Mucosa of rectum (tissue), 2 donors: ENCODE measurements around the gene P2RY10.
"Not testable (repeated sequence)": the region's sequence is repeated elsewhere in the genome, so short reads cannot be mapped to it uniquely, and the experiment has no call there.

Experiments used
- H3K27ac ChIP-seq, 2 donors: one replicate each; pipeline ENCODE4 v1.7.0; 2013; ENCODE audit warnings: inconsistent platforms in 2 of 2, low read depth in 2 of 2, low read length in 2 of 2
- H3K27me3 ChIP-seq, 2 donors: one replicate each; pipeline ENCODE4 v1.7.0; 2013; ENCODE audit warnings: low read length in 2 of 2; ENCODE audit not compliant: control insufficient read depth in 2 of 2, insufficient read depth in 2 of 2
- H3K36me3 ChIP-seq, 2 donors: one replicate each; pipeline ENCODE4 v1.7.0; 2013; ENCODE audit warnings: low read length in 2 of 2; ENCODE audit not compliant: control insufficient read depth in 2 of 2, insufficient read depth in 2 of 2
- H3K4me1 ChIP-seq, 2 donors: one replicate each; pipeline ENCODE4 v1.7.0; 2013; ENCODE audit warnings: low read length in 2 of 2, mild to moderate bottlenecking in 1 of 2; ENCODE audit not compliant: control insufficient read depth in 2 of 2, insufficient read depth in 2 of 2
- H3K4me3 ChIP-seq, 2 donors: one replicate each; pipeline ENCODE4 v1.7.0; 2013; ENCODE audit warnings: low read length in 2 of 2
- H3K9ac ChIP-seq, 2 donors: one replicate each; pipeline ENCODE4 v1.7.0; 2013; ENCODE audit warnings: low read length in 2 of 2, low read depth in 1 of 2, mild to moderate bottlenecking in 1 of 2
- H3K9me3 ChIP-seq, 2 donors: one replicate each; pipeline ENCODE4 v1.7.0; 2013; ENCODE audit warnings: low read length in 2 of 2; ENCODE audit not compliant: control insufficient read depth in 2 of 2
- donor health status: healthy.
- donor health status: Normal muscosa, but diverticular disease.

Gene P2RY10

GRCh38 chrX:78957768-78958130, 12.6 kb downstream of the P2RY10 start:
- H3K27me3 ChIP-seq = no peaks in the 10 kb centered on the region
- no peaks in the 10 kb centered on the region for H3K4me1 ChIP-seq
- H3K36me3 ChIP-seq = no peaks in the 10 kb centered on the region
- H3K9ac ChIP-seq = no peak overlapping the region
- no peak overlapping the region for H3K4me3 ChIP-seq
- H3K9me3 ChIP-seq = no peaks in the 10 kb centered on the region
- H3K27ac ChIP-seq = no peak overlapping the region

GRCh38 chrX:78958419-78959116, 13.4 kb downstream of the P2RY10 start:
- H3K4me3 ChIP-seq = no peak overlapping the region
- no peaks in the 10 kb centered on the region for H3K36me3 ChIP-seq
- no peaks in the 10 kb centered on the region for H3K9me3 ChIP-seq
- H3K4me1 ChIP-seq = no peaks in the 10 kb centered on the region
- no peak overlapping the region for H3K27ac ChIP-seq
- H3K9ac ChIP-seq = no peak overlapping the region
- H3K27me3 ChIP-seq = no peaks in the 10 kb centered on the region

GRCh38 chrX:78960888-78961287, 15.7 kb downstream of the P2RY10 start:
- no peak overlapping the region for H3K9ac ChIP-seq
- no peaks in the 10 kb centered on the region for H3K9me3 ChIP-seq
- no peaks in the 10 kb centered on the region for H3K4me1 ChIP-seq
- no peak overlapping the region for H3K27ac ChIP-seq
- H3K27me3 ChIP-seq = no peaks in the 10 kb centered on the region
- no peak overlapping the region for H3K4me3 ChIP-seq
- H3K36me3 ChIP-seq = no peaks in the 10 kb centered on the region

- H3K4me1 ChIP-seq = no peaks in the 10 kb centered on the region
- H3K4me3 ChIP-seq = no peak overlapping the region
- no peak overlapping the region for H3K9ac ChIP-seq
- H3K27me3 ChIP-seq = no peaks in the 10 kb centered on the region
- H3K27ac ChIP-seq = no peak overlapping the region
- H3K36me3 ChIP-seq = no peaks in the 10 kb centered on the region
- H3K9me3 ChIP-seq = no peaks in the 10 kb centered on the region
These were observed 19.4 kb downstream of the P2RY10 start for GRCh38 chrX:78964598-78964997.

- H3K27ac ChIP-seq = no peak overlapping the region
- H3K9ac ChIP-seq = no peak overlapping the region
- H3K27me3 ChIP-seq = no peaks in the 10 kb centered on the region
- H3K9me3 ChIP-seq = no peaks in the 10 kb centered on the region
- H3K4me1 ChIP-seq = no peaks in the 10 kb centered on the region
- H3K36me3 ChIP-seq = no peaks in the 10 kb centered on the region
- H3K4me3 ChIP-seq = no peak overlapping the region
These were observed 34.7 kb downstream of the P2RY10 start for GRCh38 chrX:78979789-78980464.

DNA sequence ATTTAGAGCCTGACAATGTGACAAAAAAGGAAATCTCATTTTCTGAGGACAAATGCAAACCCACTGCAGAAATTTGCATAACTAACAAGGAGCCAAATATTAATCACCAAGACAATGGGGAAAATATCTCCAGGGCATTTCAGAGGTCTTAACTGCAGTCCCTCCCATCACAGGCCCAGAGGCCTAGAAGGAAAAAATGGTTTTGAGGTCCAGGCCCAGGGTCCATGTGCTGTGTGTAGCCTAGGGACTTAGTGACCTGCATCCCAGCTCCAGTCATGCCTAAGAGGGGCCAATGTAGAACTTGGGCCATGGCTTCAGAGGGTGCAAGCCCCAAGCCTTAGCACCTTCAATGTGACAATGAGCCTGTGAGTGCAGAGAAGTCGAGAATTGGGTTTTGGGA, 44.2 kb downstream of the P2RY10 start:
- H3K9me3 ChIP-seq = peaks cover 0 to 3% of the 10 kb centered on the region in 2 donors
- no peaks in the 10 kb centered on the region for H3K27me3 ChIP-seq
- no peaks in the 10 kb centered on the region for H3K36me3 ChIP-seq
- H3K4me3 ChIP-seq = no peak overlapping the region
- no peak overlapping the region for H3K27ac ChIP-seq
- H3K9ac ChIP-seq = no peak overlapping the region
- H3K4me1 ChIP-seq = no peaks in the 10 kb centered on the region

DNA sequence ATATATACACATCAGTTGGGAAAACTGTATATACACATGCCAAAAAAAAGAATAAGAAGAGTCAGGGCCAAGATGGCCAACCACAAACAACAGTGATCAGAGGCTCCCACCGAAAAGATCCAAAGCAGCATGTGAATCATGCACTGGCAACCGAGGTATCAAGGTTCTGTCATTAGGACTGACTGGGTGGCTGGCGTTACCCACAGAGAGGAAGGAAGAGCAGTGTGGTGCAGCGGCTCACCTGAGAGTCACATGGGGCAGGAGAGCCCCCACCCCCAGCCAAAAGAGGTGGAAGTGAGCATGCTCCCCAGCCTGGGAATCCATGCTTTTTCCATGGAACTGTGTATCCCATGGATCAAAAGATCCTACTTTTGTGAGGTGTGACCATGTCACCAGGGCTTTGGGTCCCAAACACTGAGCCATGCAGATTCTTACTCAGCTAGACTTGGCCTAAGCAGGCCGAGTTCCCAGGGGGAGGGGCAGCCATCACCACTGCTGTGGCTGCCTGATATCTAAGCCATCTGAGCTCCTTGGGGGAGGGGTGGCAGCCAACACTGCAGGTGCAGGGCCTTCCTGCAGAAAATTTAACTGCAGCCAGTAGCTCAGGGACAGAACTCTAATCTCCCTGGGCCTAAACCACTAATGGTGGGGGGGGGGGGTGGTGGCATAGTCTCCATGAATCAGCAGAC, 52.8 kb downstream of the P2RY10 start:
- H3K36me3 ChIP-seq = no peaks in the 10 kb centered on the region
- H3K27ac ChIP-seq = no peak overlapping the region
- H3K4me1 ChIP-seq = no peaks in the 10 kb centered on the region
- H3K9me3 ChIP-seq = no peaks in the 10 kb centered on the region
- H3K4me3 ChIP-seq = no peak overlapping the region
- no peak overlapping the region for H3K9ac ChIP-seq
- no peaks in the 10 kb centered on the region for H3K27me3 ChIP-seq

GRCh38 chrX:79007540-79007939, 62.3 kb downstream of the P2RY10 start:
- not testable (repeated sequence) for H3K9ac ChIP-seq, H3K27me3 ChIP-seq, H3K9me3 ChIP-seq, H3K36me3 ChIP-seq, H3K27ac ChIP-seq, H3K4me1 ChIP-seq, H3K4me3 ChIP-seq
